ENCODE data around the gene GAB1.

The GAB1 gene

GRCh38 chr4:143489106-143489505 lies 152.4 kb downstream of the GAB1 start:
- no peak for ATAC-seq

GRCh38 chr4:143498021-143498420 lies 161.3 kb downstream of the GAB1 start:
- ATAC-seq (no peak), DNase-seq (no peak)

More at GRCh38 chr4:143489106-143489505, 152.4 kb downstream of the GAB1 start:
- no peak for DNase-seq

- no peak for ATAC-seq
- no peak for DNase-seq
Observed at GRCh38 chr4:143502231-143502630, 165.6 kb downstream of the GAB1 start.

GRCh38 chr4:143506031-143506430 lies 169.4 kb downstream of the GAB1 start:
- no peak for DNase-seq
- no peak for ATAC-seq

GRCh38 chr4:143511906-143512305 lies 175.2 kb downstream of the GAB1 start:
- ATAC-seq (no peak), DNase-seq (no peak)

- DNase-seq (no peak), ATAC-seq (peak; percentile 31)
Observed at GRCh38 chr4:143512978-143513313, 176.3 kb downstream of the GAB1 start.

- ATAC-seq: peak; percentile 90
- peak; percentile 95 for DNase-seq
Observed at GRCh38 chr4:143513314-143514168, 176.9 kb downstream of the GAB1 start, which contains the start of gene SMARCA5. Gene SMARCA5 (plus strand): TSS chr4:143513702. CDS start chr4:143513925, 223 bp downstream.

GRCh38 chr4:143514169-143514495 lies 177.5 kb downstream of the GAB1 start:
- DNase-seq (no peak), ATAC-seq (peak; percentile 12)

GRCh38 chr4:143514497-143514896 lies 177.8 kb downstream of the GAB1 start:
- DNase-seq (peak; percentile 19), ATAC-seq (no peak)

- no peak for DNase-seq
- no peak for ATAC-seq
Observed at GRCh38 chr4:143514901-143515300, 178.2 kb downstream of the GAB1 start.

GRCh38 chr4:143515905-143516304 lies 179.2 kb downstream of the GAB1 start:
- DNase-seq: no peak
- no peak for ATAC-seq

- ATAC-seq (no peak), DNase-seq (no peak)
Observed at GRCh38 chr4:143517764-143518163, 181.1 kb downstream of the GAB1 start.
